ENCODE measurements around the gene IMMT.

IMMT gene

DNA sequence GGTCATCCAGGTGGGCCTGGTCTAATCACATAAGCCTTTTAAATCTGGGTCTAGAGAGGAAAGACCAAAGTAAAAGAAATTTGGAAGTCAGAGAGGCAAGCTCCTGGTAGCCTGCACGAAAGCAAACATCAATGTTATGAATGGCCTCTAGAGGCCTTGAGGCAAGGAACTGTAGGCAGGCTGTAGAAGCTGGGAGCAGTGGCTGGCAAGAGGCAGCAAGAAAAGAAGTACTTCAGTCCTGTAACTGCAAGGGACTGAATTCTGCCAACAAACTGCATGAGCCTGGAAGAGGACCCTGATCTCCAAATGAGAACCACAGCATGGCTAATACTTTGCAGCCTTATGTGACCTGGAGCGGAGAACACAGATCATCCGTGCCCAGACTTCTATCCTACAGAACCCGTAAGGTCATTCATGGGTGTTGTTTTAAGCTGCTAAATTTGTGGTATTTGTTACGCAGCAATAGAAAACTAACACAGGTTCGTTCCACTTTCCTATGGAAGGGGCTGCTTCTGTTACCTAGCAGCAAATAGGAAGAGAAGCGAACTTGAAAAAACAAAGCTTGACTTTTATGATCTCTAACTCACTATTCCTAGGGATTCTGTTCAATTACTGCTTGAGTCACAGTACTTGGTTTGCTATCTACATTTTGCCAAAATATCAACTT, 1.2 kb downstream of the IMMT start:
- TF ChIP-seq GATA3 (IDR thresholded peaks at IDR 0.05; ENCODE audit: low read depth, low read length) = no peak
- TF ChIP-seq GATA2 (IDR thresholded peaks at IDR 0.05; ENCODE audit: low read depth, low read length) = no peak

GRCh38 chr2:86189782-86190416, 5.4 kb downstream of the IMMT start:
- no peak for TF ChIP-seq GATA2 (IDR thresholded peaks at IDR 0.05; ENCODE audit: low read depth, low read length)
- TF ChIP-seq GATA3 (IDR thresholded peaks at IDR 0.05; ENCODE audit: low read depth, low read length) = no peak

- TF ChIP-seq GATA2 (IDR thresholded peaks at IDR 0.05; ENCODE audit: low read depth, low read length) (no peak), GATA3 (IDR thresholded peaks at IDR 0.05; ENCODE audit: low read depth, low read length) (no peak)
These were observed 8.8 kb downstream of the IMMT start for GRCh38 chr2:86186431-86186830.

- TF ChIP-seq GATA3 (IDR thresholded peaks at IDR 0.05; ENCODE audit: low read depth, low read length) (no peak), GATA2 (IDR thresholded peaks at IDR 0.05; ENCODE audit: low read depth, low read length) (no peak)
These were observed 9.6 kb downstream of the IMMT start for GRCh38 chr2:86185517-86186212.

GRCh38 chr2:86176597-86176996, 18.7 kb downstream of the IMMT start:
- TF ChIP-seq GATA3 (IDR thresholded peaks at IDR 0.05; ENCODE audit: low read depth, low read length) (no peak), GATA2 (IDR thresholded peaks at IDR 0.05; ENCODE audit: low read depth, low read length) (no peak)

DNA sequence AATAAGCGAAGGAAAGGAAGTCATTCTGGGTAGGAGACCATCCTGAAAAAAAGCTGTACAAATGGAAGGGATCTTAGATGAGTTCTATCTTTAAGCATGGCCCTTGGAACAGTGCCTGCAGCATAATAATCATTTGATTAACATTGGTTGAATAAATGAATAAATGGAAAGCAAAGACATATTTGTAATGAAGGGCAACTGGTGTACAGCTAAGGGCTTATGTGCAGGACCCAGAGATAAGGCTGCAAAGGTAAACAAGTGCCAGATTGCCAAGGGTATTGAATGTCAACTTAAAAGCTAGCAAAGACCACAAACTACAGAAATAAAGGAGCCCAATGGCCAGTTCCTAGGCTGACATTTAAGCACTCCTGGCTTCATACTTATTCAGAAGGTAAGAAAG, 19.4 kb downstream of the IMMT start:
- no peak for TF ChIP-seq GATA2 (IDR thresholded peaks at IDR 0.05; ENCODE audit: low read depth, low read length)
- no peak for TF ChIP-seq GATA3 (IDR thresholded peaks at IDR 0.05; ENCODE audit: low read depth, low read length)

GRCh38 chr2:86174445-86174844, 20.8 kb downstream of the IMMT start:
- TF ChIP-seq GATA3 (IDR thresholded peaks at IDR 0.05; ENCODE audit: low read depth, low read length) (no peak), GATA2 (IDR thresholded peaks at IDR 0.05; ENCODE audit: low read depth, low read length) (no peak)

GRCh38 chr2:86172610-86173009, 22.7 kb downstream of the IMMT start:
- no peak for TF ChIP-seq GATA3 (IDR thresholded peaks at IDR 0.05; ENCODE audit: low read depth, low read length)
- no peak for TF ChIP-seq GATA2 (IDR thresholded peaks at IDR 0.05; ENCODE audit: low read depth, low read length)

GRCh38 chr2:86171295-86171694, 24.0 kb downstream of the IMMT start:
- TF ChIP-seq GATA3 (IDR thresholded peaks at IDR 0.05; ENCODE audit: low read depth, low read length) = no peak
- no peak for TF ChIP-seq GATA2 (IDR thresholded peaks at IDR 0.05; ENCODE audit: low read depth, low read length)

- TF ChIP-seq GATA3 (IDR thresholded peaks at IDR 0.05; ENCODE audit: low read depth, low read length) = no peak
These were observed 24.8 kb downstream of the IMMT start for GRCh38 chr2:86170449-86170848.

GRCh38 chr2:86160156-86160952, 34.9 kb downstream of the IMMT start:
- no peak for TF ChIP-seq GATA3 (IDR thresholded peaks at IDR 0.05; ENCODE audit: low read depth, low read length)
- TF ChIP-seq GATA2 (IDR thresholded peaks at IDR 0.05; ENCODE audit: low read depth, low read length) = no peak

DNA sequence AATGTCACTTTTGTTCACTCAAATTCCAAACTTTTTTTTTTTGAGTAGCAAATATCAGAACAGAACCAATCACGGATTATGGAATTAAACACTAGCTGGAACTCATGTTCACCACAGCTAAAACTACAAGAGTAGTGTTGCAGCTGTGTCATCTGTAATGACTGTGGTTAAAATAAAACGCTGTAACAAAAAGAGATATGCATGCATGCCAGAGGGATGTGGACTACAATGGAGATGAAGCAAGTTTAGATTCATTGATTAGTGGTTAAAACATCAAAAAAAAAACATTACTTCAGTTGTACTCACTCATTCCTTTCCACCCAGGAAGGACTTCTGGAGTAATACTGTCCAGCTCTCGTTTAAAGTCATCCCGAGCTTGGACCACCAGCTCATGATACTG, 37.0 kb downstream of the IMMT start:
- TF ChIP-seq GATA3 (IDR thresholded peaks at IDR 0.05; ENCODE audit: low read depth, low read length) = no peak
- no peak for TF ChIP-seq GATA2 (IDR thresholded peaks at IDR 0.05; ENCODE audit: low read depth, low read length)

- TF ChIP-seq GATA3 (IDR thresholded peaks at IDR 0.05; ENCODE audit: low read depth, low read length) = no peak
- TF ChIP-seq GATA2 (IDR thresholded peaks at IDR 0.05; ENCODE audit: low read depth, low read length) = no peak
These were observed 38.2 kb downstream of the IMMT start for GRCh38 chr2:86157009-86157556.

DNA sequence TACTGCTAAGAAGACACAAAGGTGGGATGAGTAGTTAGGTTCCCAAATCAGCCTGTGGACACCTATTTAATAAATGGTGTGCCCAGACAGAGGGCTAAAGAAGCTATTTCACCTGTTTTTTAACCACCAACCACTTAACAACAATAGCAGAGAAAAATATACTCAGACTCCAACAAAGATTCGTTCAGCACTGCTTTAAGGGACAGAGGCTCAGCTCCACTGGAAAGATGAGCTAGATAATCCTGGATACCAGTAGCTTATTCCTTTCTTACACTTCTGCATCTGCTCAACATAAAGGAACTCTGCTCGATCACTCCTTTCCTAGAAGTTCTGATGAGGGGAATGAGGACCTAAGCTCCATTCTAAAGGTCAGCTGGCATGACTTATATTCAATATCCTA, 44.8 kb downstream of the IMMT start:
- TF ChIP-seq GATA2 (IDR thresholded peaks at IDR 0.05; ENCODE audit: low read depth, low read length) (no peak), GATA3 (IDR thresholded peaks at IDR 0.05; ENCODE audit: low read depth, low read length) (no peak)

All from SH-SY5Y (cell line).